Measurements from ENCODE around the gene MCCC1. TPM values are rescaled to one million over a fixed set of nuclear protein-coding genes. Genes with fewer than 3 reads are reported as not detected.

MCCC1 gene
- total and polyA plus RNA-seq, 2 of the 4 experiments (the other 2 are of a cell fraction): 14.2 to 17.9 TPM

DNA sequence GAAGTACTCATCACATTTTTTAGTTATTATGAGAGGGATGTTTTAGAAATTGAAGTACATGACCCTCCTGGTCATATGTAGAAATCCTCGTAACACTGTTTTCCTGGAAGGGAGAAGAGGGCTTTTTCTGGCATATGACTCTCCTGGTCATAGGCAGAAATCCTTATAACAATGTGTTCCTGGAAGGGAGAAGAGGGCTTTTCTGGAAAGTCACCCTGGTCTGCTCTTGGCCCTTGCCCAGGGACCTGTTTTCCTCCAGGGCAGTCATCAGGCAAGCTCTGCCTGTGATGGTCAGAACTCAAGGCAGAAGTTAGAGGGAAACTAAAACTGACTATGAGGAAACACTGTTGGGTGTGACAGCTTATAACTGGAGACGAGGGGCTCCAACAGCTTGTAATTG lies 35.5 kb upstream of the MCCC1 start:
- Histone ChIP-seq H3K4ac (ENCODE audit: low read depth, low read length) (no peak overlapping the region), H3K9ac (ENCODE audit: low read depth, low read length) (no peak overlapping the region), H4K91ac (ENCODE audit: insufficient read depth, low read depth, low read length) (no peak overlapping the region), H3K27ac (ENCODE audit: insufficient read depth, low read length) (no peak overlapping the region), H3K4me3 (ENCODE audit: insufficient read depth, low read depth, low read length) (no peak overlapping the region), H3K27me3 (ENCODE audit: control insufficient read depth, insufficient read depth, low read length) (peaks cover 12% of the 10 kb centered on the region), H3K36me3 (ENCODE audit: control insufficient read depth, insufficient read depth, low read length) (no peaks in the 10 kb centered on the region), H3K9me1 (ENCODE audit: insufficient read depth, low read length) (no peaks in the 10 kb centered on the region), H3K23ac (ENCODE audit: low read depth, low read length) (no peak overlapping the region), H4K20me1 (ENCODE audit: insufficient read depth, low read length) (no peaks in the 10 kb centered on the region), H4K5ac (ENCODE audit: low read depth, low read length) (no peak overlapping the region), H2AFZ (replicated peaks; ENCODE audit: low read length, poor library complexity) (no peak overlapping the region), H3K4me2 (ENCODE audit: low read depth, low read length) (no peak overlapping the region), H3K18ac (ENCODE audit: low read depth, low read length) (no peak overlapping the region), H2BK5ac (ENCODE audit: low read depth, low read length, poor library complexity, severe bottlenecking) (no peak overlapping the region), H3K79me1 (ENCODE audit: low read depth in 1 of 2, low read length in 2 of 2) (no peaks in the 10 kb centered on the region), H2BK20ac (ENCODE audit: low read depth, low read length) (no peak overlapping the region), H2AK9ac (replicated peaks; ENCODE audit: low read depth, low read length, poor library complexity) (no peak overlapping the region), H2BK120ac (ENCODE audit: low read depth, low read length) (no peak overlapping the region), H2BK15ac (ENCODE audit: low read depth, low read length) (no peak overlapping the region), H2AK5ac (ENCODE audit: low read depth, low read length) (no peak overlapping the region), H3K56ac (ENCODE audit: extremely low read depth, insufficient read depth, low read length) (no peak overlapping the region), H3K4me1 (ENCODE audit: control insufficient read depth, insufficient read depth, low read length) (peaks cover 5% of the 10 kb centered on the region), H3K14ac (replicated peaks; ENCODE audit: low read depth, low read length) (no peak overlapping the region), H3K9me3 (ENCODE audit: control insufficient read depth, insufficient read depth, low read length) (peaks cover under 1% of the 10 kb centered on the region), H4K8ac (ENCODE audit: low read depth in 2 of 2, low read length in 2 of 2) (no peak overlapping the region)
- ChIA-PET CTCF (no interaction called here), POLR2A (ENCODE audit: unreplicated experiment) (no interaction called here)
- no peak for TF ChIP-seq CHD1 (IDR thresholded peaks at IDR 0.05; ENCODE audit: low read depth, low read length)
- no peak for TF ChIP-seq FOS (IDR thresholded peaks at IDR 0.05; ENCODE audit: low read depth, low read length)
- TF ChIP-seq NFE2L2 (IDR thresholded peaks at IDR 0.05; ENCODE audit: low read depth, low read length): no peak
- no peak for TF ChIP-seq RAD21 (IDR thresholded peaks at IDR 0.05; ENCODE audit: low read length)
- no peak for TF ChIP-seq MAFK (IDR thresholded peaks at IDR 0.05; ENCODE audit: low read depth, low read length)
- TF ChIP-seq, protein P1, sequence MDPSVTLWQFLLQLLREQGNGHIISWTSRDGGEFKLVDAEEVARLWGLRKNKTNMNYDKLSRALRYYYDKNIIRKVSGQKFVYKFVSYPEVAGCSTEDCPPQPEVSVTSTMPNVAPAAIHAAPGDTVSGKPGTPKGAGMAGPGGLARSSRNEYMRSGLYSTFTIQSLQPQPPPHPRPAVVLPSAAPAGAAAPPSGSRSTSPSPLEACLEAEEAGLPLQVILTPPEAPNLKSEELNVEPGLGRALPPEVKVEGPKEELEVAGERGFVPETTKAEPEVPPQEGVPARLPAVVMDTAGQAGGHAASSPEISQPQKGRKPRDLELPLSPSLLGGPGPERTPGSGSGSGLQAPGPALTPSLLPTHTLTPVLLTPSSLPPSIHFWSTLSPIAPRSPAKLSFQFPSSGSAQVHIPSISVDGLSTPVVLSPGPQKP (IDR thresholded peaks at IDR 0.05; ENCODE audit: borderline replicate concordance, low read depth, low read length): no peak
- TF ChIP-seq, protein P2, sequence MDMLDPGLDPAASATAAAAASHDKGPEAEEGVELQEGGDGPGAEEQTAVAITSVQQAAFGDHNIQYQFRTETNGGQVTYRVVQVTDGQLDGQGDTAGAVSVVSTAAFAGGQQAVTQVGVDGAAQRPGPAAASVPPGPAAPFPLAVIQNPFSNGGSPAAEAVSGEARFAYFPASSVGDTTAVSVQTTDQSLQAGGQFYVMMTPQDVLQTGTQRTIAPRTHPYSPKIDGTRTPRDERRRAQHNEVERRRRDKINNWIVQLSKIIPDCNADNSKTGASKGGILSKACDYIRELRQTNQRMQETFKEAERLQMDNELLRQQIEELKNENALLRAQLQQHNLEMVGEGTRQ (IDR thresholded peaks at IDR 0.05; ENCODE audit: low read depth, low read length): no peak
- no peak for TF ChIP-seq RFX5 (IDR thresholded peaks at IDR 0.05; ENCODE audit: low read depth, low read length)
- no peak for TF ChIP-seq SMC3 (IDR thresholded peaks at IDR 0.05; ENCODE audit: low read depth, low read length)
- TF ChIP-seq BHLHE40 (IDR thresholded peaks at IDR 0.05; ENCODE audit: low read depth, low read length): no peak
- TF ChIP-seq POLR2A (IDR thresholded peaks at IDR 0.05; ENCODE audit: low read depth, low read length): no peak
- TF ChIP-seq RCOR1 (IDR thresholded peaks at IDR 0.05; ENCODE audit: insufficient replicate concordance, low read length): no peak
- TF ChIP-seq MXI1 (IDR thresholded peaks at IDR 0.05; ENCODE audit: borderline replicate concordance, low read depth, low read length): no peak
- intact Hi-C loops (cut with micrococcal nuclease) (no loop called here), dilution Hi-C loops (cut with HindIII; ENCODE audit: low sequenced_read_pairs, unreplicated experiment) (no loop called here), in situ Hi-C loops (cut with MboI; ENCODE audit: low sequenced_read_pairs) (no loop called here)
- no CpG with 5 or more reads among the region's 2 CpGs for WGBS, 2 experiments (ENCODE audit: extremely low coverage in 2 of 2, insufficient read length in 1 of 2)
- DNase-seq: no peak
- no TSS peak for BruUV-seq (replicated peaks)
- ATAC-seq (ENCODE audit: low read depth): no peak
